RWPE1 (cell line): ENCODE data around the gene ACTBL2.

Source experiments
- CTCF ChIA-PET: fragments of 350-600 bp; sonication (Branson Sonifier 250); formaldehyde crosslinking; extraction: SDS; loops from one replicate; lab custom pipeline; 2021; lab: Yijun Ruan, JAX
- POLR2A ChIA-PET: fragments of 400-600 bp; formaldehyde crosslinking; extraction: SDS; loops from one replicate; lab custom pipeline; 2020; ENCODE audit warnings: antibody characterized with exemption; ENCODE audit not compliant: low non-redundant PET; lab: Yijun Ruan, JAX
- DNase-seq: peaks from one replicate; pipeline ENCODE4 v3.0.0; 2012; ENCODE audit warnings: low spot score
- H3K27ac ChIP-seq: fragments of 450-650 bp; 2 replicates; pipeline ENCODE4 v1.5.1; 2017
- TF ChIP-seq, protein P1 (sequence below): fragments of 450-650 bp; conservative IDR thresholded peaks from 2 replicates; pipeline ENCODE4 v1.5.1; 2017; ENCODE audit warnings: low read depth, mild to moderate bottlenecking

The ACTBL2 gene

DNA sequence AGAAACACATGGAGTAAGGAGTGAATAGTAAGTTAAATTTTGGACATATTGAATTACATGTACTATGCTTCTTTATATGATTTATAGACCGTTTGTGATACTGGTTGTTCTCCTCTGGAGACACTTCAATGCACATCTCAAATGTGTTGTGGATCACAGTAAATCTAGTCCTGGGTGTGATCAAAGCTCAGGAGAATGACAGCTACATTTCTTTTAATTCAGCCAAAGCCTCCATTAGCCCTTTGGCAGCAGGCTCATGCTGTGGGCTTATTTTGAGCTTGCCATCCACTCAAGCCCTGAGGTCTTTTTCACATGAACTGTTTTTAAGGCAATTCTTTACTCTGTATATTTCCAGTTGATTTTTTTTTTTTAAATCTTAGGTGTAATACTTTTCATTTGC lies 34.6 kb upstream of the ACTBL2 start:
- no peak overlapping the region for H3K27ac ChIP-seq
- ChIA-PET CTCF (no interaction called here), POLR2A (no interaction called here)
- DNase-seq: no peak
- TF ChIP-seq, protein P1, sequence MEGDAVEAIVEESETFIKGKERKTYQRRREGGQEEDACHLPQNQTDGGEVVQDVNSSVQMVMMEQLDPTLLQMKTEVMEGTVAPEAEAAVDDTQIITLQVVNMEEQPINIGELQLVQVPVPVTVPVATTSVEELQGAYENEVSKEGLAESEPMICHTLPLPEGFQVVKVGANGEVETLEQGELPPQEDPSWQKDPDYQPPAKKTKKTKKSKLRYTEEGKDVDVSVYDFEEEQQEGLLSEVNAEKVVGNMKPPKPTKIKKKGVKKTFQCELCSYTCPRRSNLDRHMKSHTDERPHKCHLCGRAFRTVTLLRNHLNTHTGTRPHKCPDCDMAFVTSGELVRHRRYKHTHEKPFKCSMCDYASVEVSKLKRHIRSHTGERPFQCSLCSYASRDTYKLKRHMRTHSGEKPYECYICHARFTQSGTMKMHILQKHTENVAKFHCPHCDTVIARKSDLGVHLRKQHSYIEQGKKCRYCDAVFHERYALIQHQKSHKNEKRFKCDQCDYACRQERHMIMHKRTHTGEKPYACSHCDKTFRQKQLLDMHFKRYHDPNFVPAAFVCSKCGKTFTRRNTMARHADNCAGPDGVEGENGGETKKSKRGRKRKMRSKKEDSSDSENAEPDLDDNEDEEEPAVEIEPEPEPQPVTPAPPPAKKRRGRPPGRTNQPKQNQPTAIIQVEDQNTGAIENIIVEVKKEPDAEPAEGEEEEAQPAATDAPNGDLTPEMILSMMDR: no peak

DNA sequence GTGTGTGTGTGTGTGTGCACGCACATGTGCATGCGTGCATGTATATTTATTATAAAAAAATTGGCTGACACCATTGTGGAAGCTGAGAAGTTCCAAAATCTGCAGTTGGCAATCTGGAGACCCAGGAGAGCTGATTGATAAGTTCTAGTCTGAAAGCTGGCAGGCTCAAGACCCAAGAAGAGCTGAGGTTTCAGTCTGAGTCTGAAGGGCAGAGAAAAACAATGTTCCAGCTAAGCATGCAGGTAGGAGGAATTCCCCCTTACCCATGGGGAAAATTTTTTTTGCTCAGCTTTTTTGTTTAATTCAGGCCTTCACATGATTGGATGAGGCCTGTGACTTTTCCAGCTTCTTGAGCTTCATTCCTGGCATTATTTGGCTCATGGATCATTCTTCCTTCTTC lies 31.2 kb upstream of the ACTBL2 start:
- H3K27ac ChIP-seq: no peak overlapping the region
- ChIA-PET CTCF (interaction anchor here (0.9 to 1.5 kb wide), 2 partner anchors 14 to 19 kb away, joined by 3 to 6 read pairs; no protein-coding TSS in a partner anchor), POLR2A (no interaction called here)
- TF ChIP-seq, protein P1: no peak
- DNase-seq: no peak

DNA sequence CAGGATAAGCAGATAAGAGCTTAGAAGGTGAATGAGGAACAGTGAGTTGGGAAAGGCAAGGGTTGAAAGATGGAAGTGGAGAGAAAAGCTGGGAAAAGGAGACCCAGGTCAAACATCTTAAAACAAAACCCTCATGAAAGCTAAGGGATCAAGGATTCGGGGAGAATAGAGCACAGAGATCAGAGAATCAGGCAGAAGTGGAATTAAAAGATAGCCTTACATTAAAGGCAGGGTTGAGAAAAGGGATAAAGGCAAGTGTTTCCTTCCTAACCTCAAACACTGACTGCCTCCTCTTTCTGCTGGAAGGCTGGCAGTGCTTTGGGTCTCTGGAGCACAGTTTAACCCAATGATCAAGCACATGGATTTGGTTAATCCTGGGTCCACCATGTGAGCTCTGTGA lies 28.7 kb upstream of the ACTBL2 start:
- TF ChIP-seq, protein P1: no peak
- no peak overlapping the region for H3K27ac ChIP-seq
- CTCF ChIA-PET: interaction anchor here (0.7 kb wide), 1 partner anchor 258 kb away, joined by 3 read pairs; no protein-coding TSS in a partner anchor
- no peak for DNase-seq
- POLR2A ChIA-PET: no interaction called here

DNA sequence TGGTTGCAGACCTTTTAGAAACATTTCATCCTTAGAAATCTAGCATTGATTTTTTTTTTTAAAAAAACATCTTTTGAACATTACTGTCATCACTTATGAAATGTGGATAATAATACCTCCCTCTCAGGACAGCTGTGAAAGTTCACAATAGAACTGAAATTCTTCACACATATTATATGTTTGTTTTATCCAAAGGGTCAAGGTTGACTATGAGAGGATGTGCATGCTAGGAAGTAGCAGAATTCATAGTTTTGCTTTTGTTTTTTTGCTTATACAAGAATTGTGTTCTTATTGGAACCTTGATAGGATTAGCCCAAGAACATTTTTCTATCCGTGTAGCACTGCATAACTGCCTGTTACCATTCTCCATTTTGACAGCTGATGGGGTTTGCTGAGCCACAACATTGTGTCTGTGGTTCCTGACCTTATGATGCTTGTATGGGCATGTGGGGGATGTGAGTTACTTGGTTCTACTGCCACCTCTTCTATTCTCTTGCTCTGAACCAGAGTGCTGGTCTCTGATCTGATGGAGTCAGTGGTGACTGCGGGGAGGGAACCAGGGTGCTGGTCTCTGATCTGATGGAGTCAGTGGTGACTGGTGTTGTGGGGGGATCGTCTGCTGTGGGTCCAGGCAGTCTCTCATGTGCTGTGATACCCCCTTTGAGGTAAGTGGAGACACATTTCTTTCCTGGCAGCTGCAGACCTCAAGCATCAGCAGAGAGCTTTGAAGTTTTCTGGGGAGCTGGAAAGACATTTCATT lies 27.1 kb upstream of the ACTBL2 start:
- TF ChIP-seq, protein P1: no peak
- ChIA-PET CTCF (interaction anchor here (0.6 kb wide), 1 partner anchor 1301 kb away, joined by 5 read pairs; no protein-coding TSS in a partner anchor), POLR2A (no interaction called here)
- no peak for DNase-seq
- H3K27ac ChIP-seq: no peak overlapping the region

DNA sequence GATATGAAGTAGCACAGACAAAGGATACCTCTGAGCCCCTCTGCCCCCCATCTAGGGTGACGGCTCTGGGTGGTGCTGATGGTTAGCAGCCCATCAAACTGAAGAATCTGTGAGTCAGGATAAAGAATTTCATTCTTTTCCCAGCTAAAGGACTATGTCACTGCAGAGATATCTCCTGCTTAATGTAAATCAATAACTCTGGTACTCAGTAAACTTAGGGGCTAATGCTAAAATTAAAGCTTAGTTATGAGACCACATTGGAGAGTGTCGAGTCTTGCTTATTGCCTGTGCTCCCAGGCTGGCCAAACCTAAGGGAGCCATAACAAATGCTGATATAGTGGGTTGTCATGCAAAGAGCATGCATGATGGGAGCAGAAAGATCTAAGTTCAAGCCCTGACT lies 25.6 kb upstream of the ACTBL2 start:
- no peak overlapping the region for H3K27ac ChIP-seq
- ChIA-PET POLR2A (no interaction called here), CTCF (interaction anchor here (0.6 to 1.4 kb wide), 3 partner anchors 9 to 445 kb away, joined by 3 to 5 read pairs (median 5); no protein-coding TSS in a partner anchor)
- no peak for DNase-seq
- TF ChIP-seq, protein P1: no peak

DNA sequence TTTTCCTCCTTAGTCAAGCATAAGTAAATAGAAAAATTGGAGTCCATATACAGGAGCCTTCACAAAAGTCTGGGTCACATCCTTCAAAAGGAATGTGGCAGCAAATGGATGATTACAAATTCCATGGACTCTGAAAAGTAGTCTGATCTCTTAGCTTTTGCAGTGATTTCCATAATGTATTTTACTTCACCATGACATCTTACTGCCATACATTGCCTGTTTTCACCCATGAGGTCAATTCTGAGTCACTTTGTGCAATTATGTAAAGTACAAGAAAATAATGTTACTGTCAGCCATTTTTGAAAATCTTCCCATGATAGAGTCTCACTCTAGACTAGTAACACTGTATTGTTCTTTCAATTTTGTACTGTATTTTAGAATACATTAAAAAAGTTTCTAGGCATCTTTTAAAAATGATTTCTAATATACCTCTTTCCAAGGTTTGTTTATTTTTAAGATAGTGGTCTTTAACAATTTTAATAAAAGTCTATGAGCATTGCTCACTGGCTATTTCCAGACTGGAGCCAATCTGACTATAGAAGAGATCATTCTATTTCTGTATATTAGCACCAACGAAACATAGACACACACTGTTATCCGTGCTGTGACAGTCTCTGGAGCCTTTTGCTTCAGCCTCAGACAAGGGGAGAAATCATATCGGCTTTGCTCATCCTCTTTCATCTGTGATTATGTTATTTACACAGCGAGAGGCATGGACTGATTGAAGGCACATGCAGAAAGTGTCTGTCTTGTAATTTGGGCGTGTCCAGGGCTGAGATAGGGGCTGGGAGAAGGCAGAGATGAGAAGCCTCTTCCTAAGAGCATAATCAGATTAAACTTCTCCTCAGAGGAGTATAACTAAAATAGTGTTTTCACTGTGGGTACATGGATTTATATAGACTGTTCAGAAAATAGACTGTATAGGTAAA lies 22.9 kb upstream of the ACTBL2 start:
- DNase-seq: no peak
- TF ChIP-seq, protein P1: no peak
- POLR2A ChIA-PET: no interaction called here
- H3K27ac ChIP-seq: no peak overlapping the region
- CTCF ChIA-PET: interaction anchor here (0.6 kb wide), 1 partner anchor 9 kb away, joined by 3 read pairs; no protein-coding TSS in a partner anchor
